Parietal lobe (tissue), 1 donor: ENCODE data around the gene INAFM2. TPM values are rescaled to one million over a fixed set of nuclear protein-coding genes. Genes with fewer than 3 reads are reported as not detected.

ENCODE experiments used
- total RNA-seq: library from RNA; depleted of rRNA; stranded (reverse); fragments of >200 nt; gene quantifications from one replicate; pipeline ENCODE4 v1.2.3, GENCODE V29; 2014

Gene INAFM2
- total RNA-seq = 10.3 TPM

DNA sequence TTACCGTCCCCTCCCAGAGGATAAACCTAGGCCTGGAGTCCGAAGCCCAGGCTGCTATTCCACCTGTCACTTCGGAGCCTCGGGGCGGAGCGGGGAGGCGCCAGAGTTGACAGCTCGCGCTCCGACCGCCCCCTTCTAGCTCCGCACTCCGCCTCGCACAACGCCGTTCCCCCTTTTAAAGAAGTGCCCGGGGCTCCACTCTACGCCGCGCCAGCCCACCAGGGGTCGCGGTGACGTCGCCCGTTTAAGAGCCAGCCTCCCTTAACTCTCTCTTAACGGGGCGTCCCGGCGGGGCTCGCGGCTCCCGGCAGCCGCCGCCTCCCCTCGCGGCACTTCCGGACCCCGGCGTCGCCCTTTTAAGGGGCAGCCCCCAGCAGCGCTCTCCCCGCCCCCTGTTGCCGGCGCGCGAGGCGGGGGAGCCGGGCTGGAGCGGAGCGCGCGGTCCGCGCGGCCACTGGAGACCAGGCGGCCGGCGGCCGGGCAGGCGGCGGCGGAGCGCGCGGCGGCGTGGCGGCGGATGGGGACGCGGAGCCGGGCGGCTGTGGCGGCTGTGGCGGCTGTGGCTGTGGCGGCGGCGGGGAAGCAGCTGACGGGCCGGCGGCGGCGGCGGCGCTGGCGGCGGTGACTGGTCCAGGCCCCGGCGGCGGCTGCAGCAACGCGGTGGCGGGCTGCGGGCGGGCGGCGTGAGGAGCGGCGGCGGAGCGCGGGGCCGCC lies at the start of gene INAFM2:
INAFM2 (plus strand) TSS at position 454 of the 714 bp plus-strand sequence. CDS start 364 bp downstream, outside the sequence.

DNA sequence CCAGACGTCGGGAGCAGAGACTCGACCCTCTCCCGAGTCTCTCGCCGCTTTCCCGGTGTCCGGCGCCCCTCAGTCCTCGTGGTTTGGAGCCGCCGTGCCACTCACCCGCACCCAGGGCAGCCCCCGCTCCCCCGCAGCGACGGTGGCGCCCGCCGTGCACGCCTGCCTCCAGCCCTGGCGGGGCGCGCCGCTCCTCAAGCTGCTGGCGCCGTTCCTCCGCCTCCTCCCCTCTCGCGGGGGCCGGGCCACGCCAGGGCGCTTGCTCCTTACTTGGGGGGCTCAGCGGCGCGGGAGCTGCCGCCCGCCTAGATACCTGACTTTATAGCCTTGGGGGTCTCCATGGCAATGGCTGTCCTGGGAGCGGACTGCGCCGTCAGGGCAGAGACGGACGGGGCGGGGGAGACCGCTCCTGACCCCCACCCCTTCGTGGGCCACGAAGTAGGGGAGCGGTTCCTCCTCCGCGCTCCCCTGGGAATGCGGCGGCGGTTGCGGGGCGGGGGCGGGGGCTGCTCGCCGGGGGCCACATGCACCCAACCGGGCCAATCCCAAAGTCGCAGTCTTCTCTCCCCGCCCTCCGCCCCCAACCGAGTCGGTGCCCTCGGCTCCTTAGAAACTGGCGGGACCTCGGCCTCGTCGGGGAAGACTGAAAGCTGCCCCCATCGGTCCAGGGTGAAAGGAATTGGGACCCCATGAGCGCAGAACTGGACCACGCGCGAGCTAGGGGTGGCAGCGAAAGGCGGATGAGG lies 40.5 kb upstream of the INAFM2 start, which contains the start of gene ANKRD63:
ANKRD63 (minus strand) TSS at position 196 of the 746 bp plus-strand sequence. CDS start 478 bp downstream, outside the sequence.

DNA sequence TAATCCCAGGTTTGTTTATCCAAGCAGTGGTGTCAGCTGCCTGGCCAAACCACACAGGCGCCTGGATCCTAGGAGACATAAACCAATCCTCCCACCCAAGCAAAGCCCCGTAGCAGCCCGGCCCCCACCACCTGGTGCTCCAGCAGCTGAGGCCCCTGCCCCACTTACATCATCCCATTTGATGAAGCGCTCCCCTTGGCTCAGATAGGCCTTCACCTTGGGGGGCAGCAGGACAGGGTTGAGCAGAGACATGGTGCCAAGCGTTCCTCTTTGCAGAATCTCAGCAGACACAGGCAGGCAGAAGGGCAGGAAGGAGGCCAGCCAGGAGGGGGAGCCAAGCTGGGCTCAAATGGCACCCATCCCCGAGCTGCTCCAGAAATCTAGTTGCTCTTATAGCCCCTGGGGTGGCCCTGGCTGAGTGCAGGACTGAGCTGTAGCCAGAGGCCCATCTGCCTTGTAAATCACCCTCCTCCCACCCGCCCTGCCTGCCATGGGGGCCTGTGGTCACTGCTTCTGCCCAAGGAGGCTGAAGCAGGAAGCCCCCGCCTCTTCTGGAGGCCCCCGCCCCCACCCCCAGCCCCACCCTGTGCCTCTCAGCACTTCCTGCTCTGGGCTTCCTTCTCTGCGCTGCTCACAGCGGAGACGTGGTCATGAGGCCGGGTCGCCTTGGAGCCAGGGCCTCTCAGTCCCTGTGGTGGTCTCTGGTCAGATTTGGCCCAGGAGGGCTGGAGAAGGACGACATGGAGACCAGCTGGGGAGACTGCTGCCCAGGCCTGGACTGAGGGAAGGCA lies 15.9 kb upstream of the INAFM2 start, which contains the start of gene PLCB2:
PLCB2 (minus strand) TSS at position 515 of the 791 bp plus-strand sequence; CDS start at position 252, 263 bp downstream.

DNA sequence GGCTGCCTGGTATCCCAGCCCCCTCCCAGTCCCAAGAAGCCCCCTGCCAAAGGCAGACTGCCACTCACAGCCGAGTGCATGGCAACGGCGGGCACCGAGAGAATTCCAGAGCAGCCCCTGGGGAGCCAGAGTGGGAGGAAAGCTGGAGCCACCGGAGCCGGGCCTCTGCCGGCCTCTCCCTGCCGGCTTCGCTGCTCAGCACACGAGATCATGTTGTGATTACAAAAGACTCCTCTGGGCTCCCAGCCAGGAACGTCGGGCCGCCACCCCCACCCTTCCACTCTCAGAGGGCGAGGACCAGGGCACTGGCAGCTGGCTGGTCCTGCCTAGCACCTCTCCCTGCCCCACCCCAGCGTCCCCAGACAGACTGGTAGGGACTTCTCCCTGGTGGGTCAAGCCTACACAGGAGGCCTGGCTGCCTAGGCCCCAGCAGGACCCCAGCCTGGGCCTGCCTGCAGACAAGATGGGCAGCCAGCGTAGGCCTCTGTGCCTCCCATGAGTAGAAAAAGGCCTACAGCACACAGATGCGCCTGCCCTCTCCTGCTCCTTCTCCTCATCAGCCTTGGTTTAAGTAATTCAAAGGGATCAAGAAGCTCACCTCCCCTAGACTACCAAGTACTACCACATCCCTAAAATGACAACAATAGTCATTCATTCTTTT lies 17.4 kb downstream of the INAFM2 start, which contains the start of gene CCDC9B:
CCDC9B (minus strand) TSS at position 200 of the 661 bp plus-strand sequence; CDS start at position 80, 120 bp downstream.

DNA sequence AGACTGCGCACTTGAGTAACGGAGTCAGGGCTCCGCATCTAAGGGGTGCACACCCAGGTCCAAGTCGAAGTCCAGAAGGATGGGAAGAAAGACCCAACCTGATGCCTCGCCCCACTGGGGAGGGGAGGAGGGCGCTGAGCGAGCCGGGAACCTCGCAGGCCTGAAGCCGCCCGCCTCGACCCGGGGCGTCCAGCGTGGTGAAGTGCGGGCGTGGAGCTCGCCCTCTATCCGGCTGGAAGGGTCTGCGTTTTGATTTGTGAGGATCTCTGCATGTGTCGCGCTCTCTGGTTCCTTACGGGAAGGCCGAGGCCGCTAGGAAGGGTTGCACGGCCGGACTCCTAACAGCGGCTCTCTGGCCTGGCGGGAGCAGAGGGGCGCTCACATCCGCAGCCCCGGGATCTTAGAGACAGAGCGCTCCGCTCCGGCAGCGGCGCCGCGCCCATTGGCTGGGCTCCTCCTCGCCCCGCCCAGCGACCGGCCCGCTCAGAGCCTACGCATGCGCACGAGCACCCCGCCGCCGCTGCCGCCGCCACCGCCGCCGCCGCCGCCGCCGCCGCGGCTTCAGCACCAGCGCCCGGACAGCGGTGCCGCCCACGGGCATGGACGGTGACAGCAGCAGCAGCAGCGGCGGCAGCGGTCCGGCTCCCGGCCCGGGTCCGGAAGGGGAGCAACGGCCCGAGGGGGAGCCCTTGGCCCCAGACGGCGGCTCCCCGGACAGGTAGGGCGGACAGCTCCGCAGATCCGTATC lies 34.4 kb downstream of the INAFM2 start, which contains the start of gene DISP2:
DISP2 (plus strand) TSS at position 497 of the 748 bp plus-strand sequence; CDS start at position 600, 103 bp downstream.

Other genes starting within 250 kb of the INAFM2 start
- 4.4 TPM for gene BMF, start 214.8 kb upstream of the INAFM2 start, total RNA-seq
- gene BUB1B, start 162.6 kb upstream of the INAFM2 start, total RNA-seq = 8.8 TPM
- 16.0 TPM for gene PAK6, start 84.6 kb upstream of the INAFM2 start, total RNA-seq
- gene ANKRD63, start 40.6 kb upstream of the INAFM2 start, total RNA-seq = 0.94 TPM
- 6.9 TPM for gene PLCB2, start 15.8 kb upstream of the INAFM2 start, total RNA-seq
- gene CCDC9B, start 17.2 kb downstream of the INAFM2 start, total RNA-seq = 4.4 TPM
- gene PHGR1, start 27.3 kb downstream of the INAFM2 start, total RNA-seq = not detected
- gene DISP2, start 34.5 kb downstream of the INAFM2 start, total RNA-seq = 18.5 TPM
- gene KNSTRN, start 59.0 kb downstream of the INAFM2 start, total RNA-seq = 33.2 TPM
- 37.2 TPM for gene IVD, start 82.1 kb downstream of the INAFM2 start, total RNA-seq
- 14.1 TPM for gene BAHD1, start 117.3 kb downstream of the INAFM2 start, total RNA-seq
- gene CHST14, start 147.3 kb downstream of the INAFM2 start, total RNA-seq = 3.4 TPM
- gene CCDC32, start 241.3 kb downstream of the INAFM2 start, total RNA-seq = 26.0 TPM
- 11.0 TPM for gene RPUSD2, start 245.6 kb downstream of the INAFM2 start, total RNA-seq